HuH-7.5 (cell line): ENCODE data around the gene TMEM126B.

Source experiments
- DNase-seq: peaks from one replicate; pipeline ENCODE4 v3.0.0; 2011; ENCODE audit warnings: low spot score

Gene TMEM126B

GRCh38 chr11:85682330-85683305 is 54.2 kb downstream of the TMEM126B start:
- DNase-seq = peak; percentile 62

- DNase-seq = no peak
Observed at GRCh38 chr11:85685125-85685819, 56.9 kb downstream of the TMEM126B start.

GRCh38 chr11:85685820-85686459 is 57.5 kb downstream of the TMEM126B start, which contains the start of gene CCDC89:
TSS of gene CCDC89 (minus strand) at chr11:85686195. CDS start at chr11:85686130, 65 bp downstream.
- DNase-seq = no peak
